Measurements from ENCODE around the gene PIGBOS1. TPM values are rescaled to one million over a fixed set of nuclear protein-coding genes. Genes with fewer than 3 reads are reported as not detected.
"Not testable (repeated sequence)": the region's sequence is repeated elsewhere in the genome, so short reads cannot be mapped to it uniquely, and the experiment has no call there.

The PIGBOS1 gene
- total and polyA plus RNA-seq, 2 donors: 13.3 to 31.4 TPM

DNA sequence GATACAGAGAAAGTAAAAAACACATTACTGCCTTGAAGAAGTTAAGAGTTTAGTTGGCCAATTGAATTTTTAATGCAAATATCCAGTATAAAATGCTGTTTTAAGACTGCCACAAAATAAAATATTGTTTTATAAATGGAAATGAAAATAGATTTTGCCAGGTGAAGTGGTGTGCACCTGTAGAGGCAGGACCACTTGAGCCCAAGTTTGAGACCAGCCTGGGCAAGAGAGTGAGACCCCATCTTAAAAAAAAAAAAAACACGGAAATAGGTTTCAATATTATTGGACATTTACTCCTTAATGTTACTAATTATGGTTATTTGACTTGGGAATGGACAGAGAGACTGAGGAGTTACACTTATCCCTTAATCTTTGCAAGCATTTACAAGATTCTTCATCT, 2.0 kb upstream of the PIGBOS1 start:
- H3K9me3 ChIP-seq (ENCODE audit: control insufficient read depth in 2 of 2, insufficient read depth in 1 of 2, low read length in 1 of 2): no peaks in the 10 kb centered on the region
- 96% methylated on average over 1 of the region's 1 CpG for WGBS
- H3K4me1 ChIP-seq (ENCODE audit: control insufficient read depth in 2 of 2, insufficient read depth in 2 of 2, low read length in 2 of 2): peaks cover 3 to 7% of the 10 kb centered on the region in 2 donors
- no peak overlapping the region for H3K4me3 ChIP-seq (ENCODE audit: low read length in 2 of 2)
- H3K27ac ChIP-seq (ENCODE audit: low read depth in 1 of 2, low read length in 1 of 2): no peak overlapping the region
- H3K36me3 ChIP-seq (ENCODE audit: control insufficient read depth in 2 of 2, insufficient read depth in 2 of 2, low read length in 1 of 2): peaks cover 0 to under 1% of the 10 kb centered on the region in 2 donors
- no peaks in the 10 kb centered on the region for H3K27me3 ChIP-seq (ENCODE audit: control insufficient read depth in 2 of 2, insufficient read depth in 1 of 2, low read length in 1 of 2)
- no peak for DNase-seq (ENCODE audit: low read depth in 6 of 9, low spot score in 9 of 9)

DNA sequence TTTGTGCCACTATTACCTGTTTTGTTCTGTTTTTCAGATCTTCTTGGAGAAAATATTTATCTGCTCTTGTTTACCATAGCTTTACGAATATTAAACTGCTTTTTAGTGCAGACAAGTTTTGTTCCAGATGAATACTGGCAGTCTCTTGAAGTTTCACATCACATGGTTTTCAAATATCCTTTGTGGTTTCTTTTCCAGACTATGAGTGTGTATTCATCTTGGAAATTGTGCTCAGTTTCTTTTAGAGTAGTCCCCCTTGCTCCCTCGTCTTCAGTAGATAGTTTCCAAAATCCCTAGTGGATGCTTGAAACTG, 1.3 kb upstream of the PIGBOS1 start:
- Histone ChIP-seq H3K27ac (ENCODE audit: low read depth in 1 of 2, low read length in 1 of 2) (peak overlapping the region; percentile 8 to 49), H3K36me3 (ENCODE audit: control insufficient read depth in 2 of 2, insufficient read depth in 2 of 2, low read length in 1 of 2) (peaks cover 0 to 2% of the 10 kb centered on the region in 2 donors), H3K4me1 (ENCODE audit: control insufficient read depth in 2 of 2, insufficient read depth in 2 of 2, low read length in 2 of 2) (peaks cover 3 to 7% of the 10 kb centered on the region in 2 donors), H3K4me3 (ENCODE audit: low read length in 2 of 2) (peak overlapping the region in 1 of 2 donors; percentile 66), H3K9me3 (ENCODE audit: control insufficient read depth in 2 of 2, insufficient read depth in 1 of 2, low read length in 1 of 2) (no peaks in the 10 kb centered on the region), H3K27me3 (ENCODE audit: control insufficient read depth in 2 of 2, insufficient read depth in 1 of 2, low read length in 1 of 2) (no peaks in the 10 kb centered on the region)
- DNase-seq (ENCODE audit: low read depth in 6 of 9, low spot score in 9 of 9): peak in 1 of 9 donors; percentile 27
- WGBS: 39% methylated on average over 2 of the region's 2 CpGs

DNA sequence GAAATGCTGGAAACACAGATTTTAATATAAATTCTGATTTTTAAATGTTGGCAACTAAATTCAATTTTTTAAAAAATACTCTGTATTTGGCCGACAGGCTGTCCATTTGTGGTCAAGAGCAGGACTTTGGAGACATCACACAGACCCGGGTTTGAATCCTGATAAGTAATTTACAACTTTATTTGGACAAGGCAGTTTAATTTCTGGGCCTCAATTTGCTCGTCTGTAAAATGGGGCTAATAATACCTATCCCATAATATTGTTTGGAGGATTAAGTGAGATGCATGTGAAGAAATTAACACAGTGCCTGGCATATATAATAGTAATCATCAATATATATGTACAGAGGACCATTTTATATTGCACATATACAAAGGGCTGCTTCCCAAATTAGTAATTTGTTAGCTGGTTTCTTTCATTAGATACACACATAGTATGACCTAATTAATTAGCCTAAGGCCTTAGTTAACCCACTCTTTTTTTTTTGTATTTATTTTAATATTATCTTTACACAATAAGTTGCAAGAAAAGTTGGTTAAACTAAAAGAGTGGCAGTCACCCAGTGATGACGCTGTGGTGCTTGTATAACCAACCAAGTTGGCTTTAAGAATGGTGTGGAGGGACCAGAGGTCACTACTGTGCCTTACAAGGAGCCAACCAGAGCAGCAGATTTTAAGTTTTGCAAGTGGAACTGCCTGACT, 764 bp upstream of the PIGBOS1 start:
- no peak for DNase-seq (ENCODE audit: low read depth in 6 of 9, low spot score in 9 of 9)
- 62% methylated on average over 4 of the region's 4 CpGs for WGBS
- Histone ChIP-seq H3K27ac (ENCODE audit: low read depth in 1 of 2, low read length in 1 of 2) (peak overlapping the region; percentile 87 to 94), H3K9me3 (ENCODE audit: control insufficient read depth in 2 of 2, insufficient read depth in 1 of 2, low read length in 1 of 2) (no peaks in the 10 kb centered on the region), H3K36me3 (ENCODE audit: control insufficient read depth in 2 of 2, insufficient read depth in 2 of 2, low read length in 1 of 2) (peaks cover 0 to 2% of the 10 kb centered on the region in 2 donors), H3K27me3 (ENCODE audit: control insufficient read depth in 2 of 2, insufficient read depth in 1 of 2, low read length in 1 of 2) (no peaks in the 10 kb centered on the region), H3K4me1 (ENCODE audit: control insufficient read depth in 2 of 2, insufficient read depth in 2 of 2, low read length in 2 of 2) (peaks cover 3 to 7% of the 10 kb centered on the region in 2 donors), H3K4me3 (ENCODE audit: low read length in 2 of 2) (peak overlapping the region; percentile 66 to 100)

DNA sequence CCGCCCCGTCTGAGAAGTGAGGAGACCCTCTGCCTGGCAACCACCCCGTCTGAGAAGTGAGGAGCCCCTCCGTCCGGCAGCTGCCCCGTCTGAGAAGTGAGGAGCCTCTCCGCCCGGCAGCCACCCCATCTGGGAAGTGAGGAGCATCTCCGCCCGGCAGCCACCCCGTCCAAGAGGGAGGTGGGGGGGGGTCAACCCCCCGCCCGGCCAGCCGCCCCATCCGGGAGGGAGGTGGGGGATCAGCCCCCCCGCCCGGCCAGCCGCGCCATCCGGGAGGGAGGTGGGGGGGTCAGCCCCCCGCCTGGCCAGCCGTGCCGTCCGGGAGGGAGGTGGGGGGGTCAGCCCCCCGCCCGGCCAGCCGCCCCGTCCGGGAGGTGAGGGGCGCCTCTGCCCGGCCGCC, 16.1 kb downstream of the PIGBOS1 start:
- H3K4me1 ChIP-seq (ENCODE audit: control insufficient read depth in 2 of 2, insufficient read depth in 2 of 2, low read length in 2 of 2); H3K27ac ChIP-seq (ENCODE audit: low read depth in 1 of 2, low read length in 1 of 2); H3K4me3 ChIP-seq (ENCODE audit: low read length in 2 of 2); H3K9me3 ChIP-seq (ENCODE audit: control insufficient read depth in 2 of 2, insufficient read depth in 1 of 2, low read length in 1 of 2); H3K36me3 ChIP-seq (ENCODE audit: control insufficient read depth in 2 of 2, insufficient read depth in 2 of 2, low read length in 1 of 2); DNase-seq (ENCODE audit: low read depth in 6 of 9, low spot score in 9 of 9); H3K27me3 ChIP-seq (ENCODE audit: control insufficient read depth in 2 of 2, insufficient read depth in 1 of 2, low read length in 1 of 2): not testable (repeated sequence)
- WGBS: 97% methylated on average over 14 of the region's 32 CpGs

DNA sequence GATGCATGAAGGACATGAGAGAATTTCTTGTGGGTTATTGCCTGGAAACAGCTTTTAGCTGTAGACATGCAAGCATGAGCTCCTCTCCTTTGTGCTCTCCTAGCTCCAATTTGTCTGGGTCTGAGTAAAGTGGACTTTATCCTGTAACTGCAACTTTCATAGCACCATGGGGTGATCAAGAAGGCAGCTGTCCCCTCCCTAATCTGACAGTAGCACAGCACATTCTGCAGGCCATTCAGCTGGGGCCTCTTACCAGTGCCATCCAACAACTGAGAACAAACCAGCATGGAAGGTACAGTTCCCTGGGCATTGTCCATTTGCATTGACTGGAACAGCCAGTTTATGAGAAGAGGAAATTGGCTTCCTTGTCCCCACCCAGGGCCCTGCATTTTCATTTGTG, 21.6 kb downstream of the PIGBOS1 start:
- H3K9me3 ChIP-seq (ENCODE audit: control insufficient read depth in 2 of 2, insufficient read depth in 1 of 2, low read length in 1 of 2): no peaks in the 10 kb centered on the region
- DNase-seq (ENCODE audit: low read depth in 6 of 9, low spot score in 9 of 9): no peak
- H3K36me3 ChIP-seq (ENCODE audit: control insufficient read depth in 2 of 2, insufficient read depth in 2 of 2, low read length in 1 of 2): no peaks in the 10 kb centered on the region
- H3K4me3 ChIP-seq (ENCODE audit: low read length in 2 of 2): no peak overlapping the region
- H3K27ac ChIP-seq (ENCODE audit: low read depth in 1 of 2, low read length in 1 of 2): no peak overlapping the region
- H3K4me1 ChIP-seq (ENCODE audit: control insufficient read depth in 2 of 2, insufficient read depth in 2 of 2, low read length in 2 of 2): no peaks in the 10 kb centered on the region
- H3K27me3 ChIP-seq (ENCODE audit: control insufficient read depth in 2 of 2, insufficient read depth in 1 of 2, low read length in 1 of 2): no peaks in the 10 kb centered on the region

DNA sequence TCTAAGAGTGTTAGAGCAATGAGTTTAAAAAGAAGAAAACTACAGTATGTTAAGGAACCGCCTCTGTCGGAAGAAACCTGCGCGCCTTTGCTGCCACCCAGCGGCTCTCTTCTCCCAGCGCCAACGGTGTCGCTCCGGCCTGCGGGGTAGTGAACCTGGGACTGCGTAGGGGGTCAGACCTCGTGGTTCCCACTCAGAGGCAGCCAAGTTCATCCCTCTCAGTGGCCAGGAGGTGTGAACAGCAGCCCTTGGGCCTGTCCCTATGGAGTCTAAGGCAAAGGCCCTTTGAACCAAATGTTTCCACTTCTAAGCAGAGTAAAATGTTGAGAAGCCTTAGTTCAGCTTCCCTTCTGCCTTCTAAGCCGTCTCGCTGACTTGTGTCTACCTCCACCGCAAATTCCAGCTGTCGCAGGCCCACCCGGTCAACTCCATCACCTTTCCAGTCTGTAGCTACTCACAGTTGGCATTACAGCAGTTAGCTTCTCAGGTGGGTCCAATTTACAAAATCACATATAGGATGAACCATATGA, 28.3 kb downstream of the PIGBOS1 start:
- peak in 7 of 9 donors; percentile 55 to 86 (median 73) for DNase-seq (ENCODE audit: low read depth in 6 of 9, low spot score in 9 of 9)
- Histone ChIP-seq H3K27ac (ENCODE audit: low read depth in 1 of 2, low read length in 1 of 2) (peak overlapping the region in 1 of 2 donors; percentile 66), H3K36me3 (ENCODE audit: control insufficient read depth in 2 of 2, insufficient read depth in 2 of 2, low read length in 1 of 2) (no peaks in the 10 kb centered on the region), H3K4me3 (ENCODE audit: low read length in 2 of 2) (peak overlapping the region; percentile 75 to 82), H3K9me3 (ENCODE audit: control insufficient read depth in 2 of 2, insufficient read depth in 1 of 2, low read length in 1 of 2) (no peaks in the 10 kb centered on the region), H3K27me3 (ENCODE audit: control insufficient read depth in 2 of 2, insufficient read depth in 1 of 2, low read length in 1 of 2) (no peaks in the 10 kb centered on the region), H3K4me1 (ENCODE audit: control insufficient read depth in 2 of 2, insufficient read depth in 2 of 2, low read length in 2 of 2) (peaks cover 4 to 6% of the 10 kb centered on the region in 2 donors)
- WGBS: 29% methylated on average over 17 of the region's 17 CpGs

DNA sequence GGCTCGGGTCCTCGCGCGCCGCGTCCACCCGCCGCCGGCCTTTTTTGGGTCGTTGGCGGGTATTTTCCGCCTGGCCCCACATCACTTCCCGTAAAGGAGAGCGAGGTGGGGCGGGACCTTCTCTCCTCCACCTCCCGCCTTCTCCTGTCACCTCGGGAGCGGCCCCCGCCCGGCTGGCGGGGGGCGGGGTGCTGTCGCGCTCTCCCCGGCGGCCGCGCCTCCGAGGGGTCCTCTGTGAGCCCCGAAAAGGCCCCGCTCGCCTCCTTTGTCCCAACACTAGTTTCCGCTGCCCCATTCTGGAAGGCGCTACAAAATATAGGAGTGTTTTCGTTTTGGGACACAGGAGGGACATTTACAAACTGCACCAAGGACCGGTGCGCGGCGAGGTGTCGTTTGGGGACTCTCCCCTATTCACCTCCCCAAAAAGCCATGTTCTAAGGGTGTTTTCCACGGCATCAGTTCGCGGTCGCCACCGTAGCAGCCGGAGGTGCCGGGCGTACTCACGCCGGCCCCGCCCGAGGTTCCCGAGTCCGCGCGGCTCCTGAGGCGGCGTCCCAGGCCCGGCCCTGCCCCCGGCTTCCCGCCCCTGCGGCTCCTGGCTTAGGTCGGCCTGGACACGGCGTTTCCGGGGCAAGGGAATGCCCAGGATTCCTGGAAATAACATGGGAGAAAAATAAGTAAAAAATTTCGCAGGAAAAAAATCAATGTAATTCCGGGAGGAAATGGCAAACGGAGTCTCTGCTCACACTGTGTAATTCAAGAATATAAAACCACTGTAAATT, 29.0 kb downstream of the PIGBOS1 start, which contains the start of gene RAB27A:
TSS of gene RAB27A (minus strand) at position 68 of the 782 bp plus-strand sequence. CDS start 54,879 bp downstream, outside the sequence.
- peaks cover 4 to 6% of the 10 kb centered on the region in 2 donors for H3K4me1 ChIP-seq (ENCODE audit: control insufficient read depth in 2 of 2, insufficient read depth in 2 of 2, low read length in 2 of 2)
- no peaks in the 10 kb centered on the region for H3K27me3 ChIP-seq (ENCODE audit: control insufficient read depth in 2 of 2, insufficient read depth in 1 of 2, low read length in 1 of 2)
- H3K27ac ChIP-seq (ENCODE audit: low read depth in 1 of 2, low read length in 1 of 2): peak within 1 kb of the TSS; percentile 66 to 81
- peak in 5 of 9 donors; percentile 40 to 70 (median 48) for DNase-seq (ENCODE audit: low read depth in 6 of 9, low spot score in 9 of 9)
- peak within 1 kb of the TSS; percentile 75 to 82 for H3K4me3 ChIP-seq (ENCODE audit: low read length in 2 of 2)
- H3K9me3 ChIP-seq (ENCODE audit: control insufficient read depth in 2 of 2, insufficient read depth in 1 of 2, low read length in 1 of 2): no peaks in the 10 kb centered on the region
- no peaks in the 10 kb centered on the region for H3K36me3 ChIP-seq (ENCODE audit: control insufficient read depth in 2 of 2, insufficient read depth in 2 of 2, low read length in 1 of 2)
- WGBS: under 1% methylated on average over 69 of the region's 69 CpGs

DNA sequence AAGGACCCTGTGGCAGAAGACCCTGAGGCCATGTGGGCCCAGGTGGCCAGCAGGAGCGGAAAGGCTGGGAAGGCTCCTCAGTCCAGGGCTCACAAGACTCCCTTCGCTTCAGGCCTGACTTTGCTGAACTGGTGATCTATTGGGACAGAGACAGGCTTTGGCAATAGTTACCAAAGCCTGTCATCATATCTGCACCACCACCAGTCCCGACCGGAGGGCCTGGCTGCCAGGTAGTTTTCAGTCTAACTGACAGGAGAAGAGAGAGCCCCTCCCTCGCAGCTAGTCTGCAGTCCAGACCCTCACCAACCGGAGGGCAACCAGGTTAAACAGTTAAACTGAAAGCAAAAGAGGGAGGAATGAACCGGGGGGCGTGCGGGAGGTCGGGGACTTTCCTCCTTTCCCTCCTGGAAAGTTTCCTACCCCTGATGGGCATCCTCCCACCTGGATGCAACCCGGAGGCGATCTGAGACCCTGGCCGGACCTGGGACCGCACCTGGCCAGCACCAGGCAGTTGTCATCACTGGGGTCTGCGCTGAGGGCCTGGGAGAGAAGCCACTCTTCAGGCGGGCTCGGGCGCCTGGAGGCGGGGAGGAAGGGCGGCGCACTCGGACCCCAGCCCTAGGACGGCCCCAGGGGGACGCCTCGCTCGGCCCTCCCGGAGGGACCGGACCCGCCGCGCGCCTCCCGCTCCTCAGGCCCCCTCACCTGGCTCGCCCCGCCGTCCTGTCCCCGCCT, 29.7 kb downstream of the PIGBOS1 start:
- 5% methylated on average over 37 of the region's 37 CpGs for WGBS
- Histone ChIP-seq H3K27ac (ENCODE audit: low read depth in 1 of 2, low read length in 1 of 2) (peak overlapping the region; percentile 41 to 81), H3K27me3 (ENCODE audit: control insufficient read depth in 2 of 2, insufficient read depth in 1 of 2, low read length in 1 of 2) (no peaks in the 10 kb centered on the region), H3K4me3 (ENCODE audit: low read length in 2 of 2) (peak overlapping the region; percentile 75 to 82), H3K9me3 (ENCODE audit: control insufficient read depth in 2 of 2, insufficient read depth in 1 of 2, low read length in 1 of 2) (no peaks in the 10 kb centered on the region), H3K4me1 (ENCODE audit: control insufficient read depth in 2 of 2, insufficient read depth in 2 of 2, low read length in 2 of 2) (peaks cover 4 to 6% of the 10 kb centered on the region in 2 donors), H3K36me3 (ENCODE audit: control insufficient read depth in 2 of 2, insufficient read depth in 2 of 2, low read length in 1 of 2) (no peaks in the 10 kb centered on the region)
- peak in 3 of 9 donors; percentile 12 to 48 (median 18) for DNase-seq (ENCODE audit: low read depth in 6 of 9, low spot score in 9 of 9)
